HCT116 (cell line): Measurements from ENCODE around the gene MRPL34. TPM values are rescaled to one million over a fixed set of nuclear protein-coding genes. Genes with fewer than 3 reads are reported as not detected.

Source experiments
- ATAC-seq: fragments of 200-7000 bp; cut with Tn5 transposase; 2 replicates; pipeline ENCODE4 v1.9.1; 2020; ENCODE audit warnings: mild to moderate bottlenecking, moderate library complexity
- Bru-seq: library from RNA; stranded (reverse); fragments of 400-500 nt; gene quantifications from one replicate; lab custom pipeline; 2021; lab: Mats Ljungman, UMichigan
- BruChase-seq, 2 experiments: library from RNA; stranded (reverse); fragments of 400-500 nt; gene quantifications; one replicate each; lab custom pipeline; 2021; lab: Mats Ljungman, UMichigan
- BruUV-seq: library from RNA; stranded (reverse); fragments of 400-500 nt; replicated peaks from 2 replicates; lab custom pipeline; 2021; lab: Mats Ljungman, UMichigan
- CTCF ChIA-PET: fragments of 300-600 bp; sonication (Branson Sonifier 250); formaldehyde crosslinking; loops from one replicate; lab custom pipeline; 2021; ENCODE audit warnings: antibody characterized with exemption; lab: Charles Lee
- POLR2A ChIA-PET: fragments of 300-600, 350-600 bp; sonication (Branson Sonifier 250); formaldehyde crosslinking; loops from one replicate; lab custom pipeline; 2021; ENCODE audit warnings: antibody characterized with exemption; lab: Charles Lee
- RAD21 ChIA-PET, 2 experiments: fragments of 300-600 bp; sonication (Branson Sonifier 250); formaldehyde crosslinking; loops; one replicate each; lab custom pipeline; 2023; ENCODE audit warnings: low total read pairs in 2 of 2; ENCODE audit not compliant: uncharacterized antibody in 2 of 2, unreplicated experiment in 2 of 2, low non-redundant PET in 1 of 2; lab: Charles Lee
- DNase-seq: peaks from one replicate; pipeline ENCODE4 v3.0.0-alpha.2; 2010; ENCODE audit warnings: low read depth, low spot score
- H2AFZ ChIP-seq: fragments of 200-600 bp; shearing (Covaris generic), sonication (generic); 2 replicates; pipeline ENCODE4 v1.6.1; 2017; ENCODE audit warnings: low read depth, mixed run types, mixed read lengths, antibody characterized with exemption, low read length; ENCODE audit not compliant: poor library complexity, severe bottlenecking
- H3K27ac ChIP-seq: 2 replicates; pipeline ENCODE4 v1.5.1; 2012; ENCODE audit warnings: low read depth, low read length
- H3K27me3 ChIP-seq: fragments of 200-600 bp; sonication (generic); 2 replicates; pipeline ENCODE4 v1.6.1; 2016; ENCODE audit warnings: mixed run types, low read length, mixed read lengths; ENCODE audit not compliant: insufficient read depth
- H3K36me3 ChIP-seq, 2 experiments: fragments of 200-500 bp in 1 of 2; fragments of 200-600 bp in 1 of 2; sonication (Bioruptor generic) in 1 of 2; sonication (generic) in 1 of 2; 2 replicates each; pipeline versions ENCODE4 v1.5.1 to v1.6.1; 2014 to 2016; ENCODE audit warnings: low read length in 2 of 2, inconsistent platforms in 1 of 2, mixed read lengths in 1 of 2, mixed run types in 1 of 2; ENCODE audit not compliant: insufficient read depth in 2 of 2, control insufficient read depth in 1 of 2
- H3K4me1 ChIP-seq, 2 experiments: fragments of 200-600 bp in 1 of 2; sonication (generic) in 1 of 2; 2 replicates each; pipeline versions ENCODE4 v1.5.1 to v1.6.1; 2012 to 2017; ENCODE audit warnings: low read length in 2 of 2, inconsistent platforms in 1 of 2, mild to moderate bottlenecking in 1 of 2, mixed read lengths in 1 of 2, mixed run types in 1 of 2, moderate library complexity in 1 of 2; ENCODE audit not compliant: insufficient read depth in 2 of 2, control insufficient read depth in 1 of 2
- H3K4me2 ChIP-seq: fragments of 200-600 bp; sonication (generic); 2 replicates; pipeline ENCODE4 v1.6.1; 2017; ENCODE audit warnings: mixed run types, low read length, mixed read lengths
- H3K4me3 ChIP-seq, 2 experiments: fragments of 200-600 bp in 1 of 2; sonication (generic) in 1 of 2; replicated peaks in 1 of 2; 2 replicates each; pipeline ENCODE4 v1.5.1; 2011 to 2016; ENCODE audit warnings: low read length in 2 of 2, control low read depth in 1 of 2, low read depth in 1 of 2, mild to moderate bottlenecking in 1 of 2, mixed read lengths in 1 of 2, mixed run types in 1 of 2
- H3K79me2 ChIP-seq: fragments of 200-600 bp; sonication (generic); 2 replicates; pipeline ENCODE4 v1.6.1; 2017; ENCODE audit warnings: mild to moderate bottlenecking, mixed run types, low read length, moderate library complexity, mixed read lengths; ENCODE audit not compliant: insufficient read depth
- H3K9ac ChIP-seq: fragments of 200-600 bp; sonication (generic); 2 replicates; pipeline ENCODE4 v1.6.1; 2016; ENCODE audit warnings: low read length, mixed read lengths
- H3K9me2 ChIP-seq: fragments of 200-600 bp; sonication (generic), shearing (Covaris generic); 2 replicates; pipeline ENCODE4 v1.6.1; 2017; ENCODE audit warnings: mixed run types, mild to moderate bottlenecking, moderate library complexity; ENCODE audit not compliant: insufficient read depth
- H3K9me3 ChIP-seq, 2 experiments: fragments of 200-500 bp in 1 of 2; fragments of 200-600 bp in 1 of 2; sonication (Bioruptor generic) in 1 of 2; sonication (generic) in 1 of 2; 2 replicates each; pipeline ENCODE4 v1.6.1; 2014 to 2017; ENCODE audit warnings: low read length in 2 of 2, mixed read lengths in 2 of 2, inconsistent platforms in 1 of 2, low read depth in 1 of 2, mild to moderate bottlenecking in 1 of 2, mixed run types in 1 of 2, moderate library complexity in 1 of 2; ENCODE audit not compliant: control insufficient read depth in 1 of 2, insufficient read depth in 1 of 2
- H4K20me1 ChIP-seq: fragments of 200-600 bp; sonication (generic), shearing (Covaris generic); 2 replicates; pipeline ENCODE4 v1.6.1; 2017; ENCODE audit warnings: mixed run types, mild to moderate bottlenecking, moderate library complexity; ENCODE audit not compliant: insufficient read depth
- CBX3 ChIP-seq: IDR thresholded peaks from 2 replicates; pipeline ENCODE4 v1.6.1; 2012; ENCODE audit warnings: low read depth
- CTCF ChIP-seq, 3 experiments: fragments of 200-600 bp in 1 of 3; sonication (generic) in 1 of 3; IDR thresholded peaks in 2 of 3; conservative IDR thresholded peaks in 1 of 3; 2 replicates each; pipeline ENCODE4 v1.5.1; 2012 to 2017; ENCODE audit warnings: low read depth in 2 of 3, low read length in 2 of 3, antibody characterized with exemption in 1 of 3, borderline replicate concordance in 1 of 3, control low read depth in 1 of 3, mild to moderate bottlenecking in 1 of 3, mixed read lengths in 1 of 3, mixed run types in 1 of 3, moderate library complexity in 1 of 3; ENCODE audit not compliant: insufficient read depth in 1 of 3
- EGR1 ChIP-seq: IDR thresholded peaks from 2 replicates; pipeline ENCODE4 v1.6.1; 2012; ENCODE audit warnings: low read depth
- EZH2 ChIP-seq: fragments of 200-600 bp; sonication (generic); IDR thresholded peaks from 2 replicates; pipeline ENCODE4 v1.6.1; 2017; ENCODE audit warnings: antibody characterized with exemption, mixed run types
- MAX ChIP-seq: IDR thresholded peaks from 2 replicates; pipeline ENCODE4 v1.6.1; 2012
- POLR2A ChIP-seq: IDR thresholded peaks from 2 replicates; pipeline ENCODE4 v1.7.0; 2011; ENCODE audit warnings: borderline replicate concordance; ENCODE audit not compliant: insufficient read depth, insufficient read length; ENCODE audit errors: extremely low read depth
- POLR2AphosphoS5 ChIP-seq: IDR thresholded peaks from 2 replicates; pipeline ENCODE4 v1.6.1; 2011; ENCODE audit warnings: mild to moderate bottlenecking, low read depth, low read length, moderate library complexity
- RAD21 ChIP-seq: IDR thresholded peaks from 2 replicates; pipeline ENCODE4 v1.6.1; 2012; ENCODE audit warnings: low read depth, mild to moderate bottlenecking
- REST ChIP-seq: IDR thresholded peaks from 2 replicates; pipeline ENCODE4 v1.6.1; 2012; ENCODE audit warnings: low read depth
- SIN3A ChIP-seq: IDR thresholded peaks from 2 replicates; pipeline ENCODE4 v1.6.1; 2012; ENCODE audit warnings: low read depth
- SP1 ChIP-seq: IDR thresholded peaks from 2 replicates; pipeline ENCODE4 v1.6.1; 2012; ENCODE audit warnings: low read depth
- TCF7L2 ChIP-seq: IDR thresholded peaks from 2 replicates; pipeline ENCODE4 v1.7.0; 2011; ENCODE audit warnings: borderline replicate concordance, inconsistent platforms; ENCODE audit not compliant: insufficient read depth, insufficient read length; ENCODE audit errors: extremely low read depth
- YY1 ChIP-seq: IDR thresholded peaks from 2 replicates; pipeline ENCODE4 v1.6.1; 2011; ENCODE audit warnings: low read length, low read depth, moderate library complexity, mild to moderate bottlenecking; ENCODE audit not compliant: insufficient replicate concordance; ENCODE audit errors: extremely low read depth
- ZBTB33 ChIP-seq: IDR thresholded peaks from 2 replicates; pipeline ENCODE4 v1.6.1; 2011; ENCODE audit warnings: mild to moderate bottlenecking, low read length, moderate library complexity; ENCODE audit not compliant: insufficient replicate concordance; ENCODE audit errors: extremely low read depth
- ZFX ChIP-seq: fragments of 450-650 bp; IDR thresholded peaks from 2 replicates; pipeline ENCODE4 v1.6.1; 2017
- intact Hi-C: fragments of 100-400 bp; cut with micrococcal nuclease; formaldehyde crosslinking; loops from 2 replicates; pipeline ENCODE4 v1.10.0; 2022
- long read RNA-seq: library from polyadenylated mRNA; unstranded; transcript quantifications from one replicate; pipeline ENCODE4 v2.0.0, GENCODE V29; 2021; ENCODE audit not compliant: unreplicated experiment
- polyA plus RNA-seq: library from polyadenylated mRNA; unstranded; fragments of >200 nt; gene quantifications from 2 replicates; pipeline ENCODE4 v1.2.1, GENCODE V29; 2012; ENCODE audit warnings: missing spikeins
- total RNA-seq: library from RNA; stranded (reverse); gene quantifications from one replicate; pipeline ENCODE4 v1.2.1, GENCODE V29; 2021; ENCODE audit not compliant: unreplicated experiment

The MRPL34 gene
- total RNA-seq, result 114 TPM
- 53.8 and 68.6 TPM in 2 replicates for polyA plus RNA-seq
- percentile 75 among the genes with signal in this experiment for Bru-seq, nascent RNA
- BruChase-seq, experiment 1, labeled RNA remaining after a 6-hour chase, result percentile 91 among the genes with signal in this experiment
- BruChase-seq, experiment 2, labeled RNA remaining after a 2-hour chase, result percentile 89 among the genes with signal in this experiment
- long read RNA-seq, transcript MRPL34-203 (3 exons, 863 nt), result minor isoform, 13 of 71 reads
- long read RNA-seq, transcript MRPL34-201 (2 exons, 968 nt), result major isoform, 44 of 71 reads
- long read RNA-seq, partial matches to known transcripts, result 0 of 71 reads
- long read RNA-seq, other reads (novel, unspliced or antisense), result 14 of 71 reads

GRCh38 chr19:17305517-17306284, at the start of gene MRPL34:
Gene MRPL34 (plus strand): TSS chr19:17305872. CDS start chr19:17305893, 21 bp downstream.
- peaks cover 26% of the 10 kb centered on the region for H3K79me2 ChIP-seq

More at GRCh38 chr19:17305517-17306284, at the start of gene MRPL34:
- H4K20me1 ChIP-seq, result no peaks in the 10 kb centered on the region
- BruUV-seq, result TSS peak; percentile 30
- peak; percentile 99 for DNase-seq
- peak within 1 kb of the TSS; percentile 92 for H3K27ac ChIP-seq
- peak within 1 kb of the TSS; percentile 96 for H3K9ac ChIP-seq
- peak; percentile 65 for ATAC-seq
- TF ChIP-seq MAX, result peak; percentile 90
- peak; percentile 90 for TF ChIP-seq SP1
- TF ChIP-seq POLR2A, result peak; percentile 51
- peak; percentile 96 for TF ChIP-seq SIN3A
- TF ChIP-seq EZH2, result no peak
- TF ChIP-seq ZBTB33, result no peak
- 0 out of 2 replicates have a peak, but pooled peaks have one; percentile 50 for TF ChIP-seq EGR1
- peak; percentile 77 for TF ChIP-seq POLR2AphosphoS5
- peak; percentile 67 for TF ChIP-seq YY1
- peak; percentile 93 for TF ChIP-seq RAD21
- peak in 2 of 3 experiments; percentile 77 to 85 for TF ChIP-seq CTCF (IDR thresholded peaks at IDR 0.05 in 2 of 3, conservative IDR thresholded peaks at IDR 0.05 in 1 of 3; ENCODE audit: borderline replicate concordance in 1 of 3, insufficient read depth in 1 of 3, low read depth in 2 of 3, low read length in 2 of 3)
- TF ChIP-seq CBX3, result peak; percentile 93
- TF ChIP-seq TCF7L2, result peak; percentile 78
- peak; percentile 91 for TF ChIP-seq ZFX
- no peak for TF ChIP-seq REST
- no peaks in the 10 kb centered on the region for H3K36me3 ChIP-seq
- H3K4me1 ChIP-seq, result peaks cover 40 to 66% of the 10 kb centered on the region in 2 experiments
- H3K27me3 ChIP-seq, result no peaks in the 10 kb centered on the region
- no peak within 1 kb of the TSS for H2AFZ ChIP-seq
- H3K4me2 ChIP-seq, result peak within 1 kb of the TSS; percentile 97
- CTCF ChIA-PET, result interaction anchor here (0.5 to 2.1 kb wide), 15 partner anchors 9 to 591 kb away, joined by 3 to 33 read pairs (median 4); no protein-coding TSS in a partner anchor
- POLR2A ChIA-PET, result interaction anchor here (0.6 to 3.1 kb wide), 10 partner anchors 8 to 944 kb away, joined by 3 to 22 read pairs (median 4); partner anchors contain the start of gene B3GNT3
- peak within 1 kb of the TSS; percentile 81 to 85 for H3K4me3 ChIP-seq
- H3K9me2 ChIP-seq, result no peaks in the 10 kb centered on the region
- intact Hi-C loops, result no loop called here
- RAD21 ChIA-PET, result interaction anchor here (0.6 to 1.1 kb wide), 5 partner anchors 10 to 80 kb away, joined by 3 to 7 read pairs (median 3); no protein-coding TSS in a partner anchor
- no peaks in the 10 kb centered on the region for H3K9me3 ChIP-seq
